GM12891 (cell line): ENCODE measurements around the gene VAV3.

ENCODE experiments used
- POLR2A ChIP-seq: IDR thresholded peaks from 2 replicates; pipeline ENCODE4 v1.6.1; 2011; ENCODE audit warnings: low read depth, low read length, control low read depth
- POLR2AphosphoS5 ChIP-seq: IDR thresholded peaks from 2 replicates; pipeline ENCODE4 v1.6.1; 2011; ENCODE audit warnings: low read depth, low read length, control low read depth
- SPI1 ChIP-seq: IDR thresholded peaks from 2 replicates; pipeline ENCODE4 v1.6.1; 2011; ENCODE audit warnings: low read depth, low read length, control low read depth
- TAF1 ChIP-seq: IDR thresholded peaks from 2 replicates; pipeline ENCODE4 v1.6.1; 2011; ENCODE audit warnings: low read depth, low read length, control low read depth

DNA sequence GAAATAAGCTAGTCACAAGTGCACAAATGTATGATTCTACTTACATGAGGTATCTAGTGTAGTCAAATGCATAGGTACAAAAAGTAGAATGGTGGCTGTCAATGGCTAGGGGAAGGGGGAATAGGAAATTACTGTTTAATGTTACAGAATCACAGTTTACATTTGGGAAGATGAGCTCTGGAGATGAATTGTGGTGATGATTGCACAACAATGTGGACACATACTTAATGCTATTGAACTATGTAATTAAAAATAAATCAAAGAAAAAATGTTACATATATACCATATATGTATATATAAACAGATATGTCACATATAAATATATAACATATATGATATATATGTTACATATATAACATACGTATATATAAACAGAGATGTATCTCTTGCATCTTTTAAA lies 39.4 kb downstream of the VAV3 start:
- TF ChIP-seq POLR2AphosphoS5 (no peak), TAF1 (no peak), POLR2A (no peak), SPI1 (no peak)
